K562 (cell line): ENCODE measurements around the gene NQO2. TPM values are rescaled to one million over a fixed set of nuclear protein-coding genes. Genes with fewer than 3 reads are reported as not detected.

Source experiments
- CHD1 ChIP-seq: fragments of 200-600 bp; sonication (generic); IDR thresholded peaks from one replicate; pipeline ENCODE4 v1.6.1; 2012; ENCODE audit warnings: mild to moderate bottlenecking, moderate library complexity, low read length, inconsistent platforms
- ESRRA ChIP-seq: fragments of 450-650 bp; IDR thresholded peaks from 2 replicates; pipeline ENCODE4 v1.6.1; 2014; ENCODE audit warnings: low read depth, mild to moderate bottlenecking, moderate library complexity, borderline replicate concordance
- GABPB2 ChIP-seq: fragments of 250-450 bp; sonication (Bioruptor Pico); conservative IDR thresholded peaks from 2 replicates; pipeline ENCODE4 v1.5.1; 2021; ENCODE audit warnings: mild to moderate bottlenecking
- HSF4 ChIP-seq: fragments of 250-450 bp; sonication (Bioruptor Pico); IDR thresholded peaks from 2 replicates; pipeline ENCODE4 v2.1.2; 2022; ENCODE audit warnings: mild to moderate bottlenecking, moderate library complexity, borderline replicate concordance
- JUNB ChIP-seq: fragments of 450-650 bp; formaldehyde crosslinking; conservative IDR thresholded peaks from 2 replicates; pipeline ENCODE4 v1.4.0; 2020; ENCODE audit warnings: mild to moderate bottlenecking
- OTX1 ChIP-seq: fragments of 450-650 bp; formaldehyde crosslinking; IDR thresholded peaks from 2 replicates; pipeline ENCODE4 v1.4.0; 2022; ENCODE audit warnings: mild to moderate bottlenecking
- RB1 ChIP-seq: fragments of 450-650 bp; IDR thresholded peaks from 2 replicates; pipeline ENCODE4 v1.6.1; 2017; ENCODE audit warnings: low read depth, mild to moderate bottlenecking
- SUPT5H ChIP-seq: fragments of 450-650 bp; IDR thresholded peaks from 2 replicates; pipeline ENCODE4 v1.6.1; 2016
- ZFP36 ChIP-seq: fragments of 150-350 bp; IDR thresholded peaks from 2 replicates; pipeline ENCODE4 v1.6.1; 2018; ENCODE audit warnings: low read length, low read depth; ENCODE audit not compliant: partially characterized antibody
- ZNF639 ChIP-seq, 2 experiments: fragments of 200-800 bp in 1 of 2; sonication (Bioruptor generic) in 1 of 2; sonication (generic) in 1 of 2; formaldehyde crosslinking in 1 of 2; IDR thresholded peaks in 1 of 2; conservative IDR thresholded peaks in 1 of 2; 2 replicates each; pipeline versions ENCODE4 v1.5.0 to v1.6.1; 2016 to 2020; ENCODE audit warnings: missing compliant biosample characterization in 1 of 2, missing genetic modification characterization in 1 of 2, missing genetic modification reagents in 1 of 2
- polyA plus RNA-seq, 8 experiments: library from polyadenylated mRNA; depleted of rRNA in 4 of 8; stranded (reverse) in 5 of 8; unstranded in 3 of 8; fragments of >200 nt; fragmentation: Nextera tagmentation in 2 of 8; fragmentation: Illumina TruSeq in 1 of 8; extraction: Ambion mirVana in 2 of 8; extraction: Trizol in 1 of 8; gene quantifications; 2 replicates each; pipeline versions ENCODE4 v1.2.1 to v1.2.3, GENCODE V29; 2011 to 2014; ENCODE audit warnings: inconsistent platforms in 1 of 8, missing spikeins in 1 of 8
- total RNA-seq, 7 experiments: library from RNA; depleted of rRNA in 6 of 7; stranded (reverse); fragments of >200 nt in 6 of 7; fragmentation: Illumina TruSeq in 2 of 7; extraction: Trizol in 2 of 7; gene quantifications; 2 replicates each; pipeline versions ENCODE4 v1.2.1 to v1.2.3, GENCODE V29; 2011 to 2021; ENCODE audit warnings: low replicate concordance in 1 of 7
- TF ChIP-seq, protein P1 (sequence below): IDR thresholded peaks from 3 replicates; pipeline ENCODE4 v1.6.1; 2011; ENCODE audit warnings: borderline replicate concordance, mild to moderate bottlenecking, moderate library complexity; ENCODE audit not compliant: insufficient read length; ENCODE audit errors: extremely low read depth
- TF ChIP-seq, protein P2 (sequence below): sonication (generic); formaldehyde crosslinking; IDR thresholded peaks from 2 replicates; pipeline ENCODE4 v1.5.0; 2020; ENCODE audit warnings: missing genetic modification reagents

NQO2 gene
- total and polyA plus RNA-seq, 9 of the 15 experiments (the other 6 are each of a cell fraction or from before 2014, with no cell fraction given), result 54.6 to 214 (median 116) TPM

GRCh38 chr6:3023663-3024483, 24.2 kb downstream of the NQO2 start (continued):
- TF ChIP-seq, protein P1, sequence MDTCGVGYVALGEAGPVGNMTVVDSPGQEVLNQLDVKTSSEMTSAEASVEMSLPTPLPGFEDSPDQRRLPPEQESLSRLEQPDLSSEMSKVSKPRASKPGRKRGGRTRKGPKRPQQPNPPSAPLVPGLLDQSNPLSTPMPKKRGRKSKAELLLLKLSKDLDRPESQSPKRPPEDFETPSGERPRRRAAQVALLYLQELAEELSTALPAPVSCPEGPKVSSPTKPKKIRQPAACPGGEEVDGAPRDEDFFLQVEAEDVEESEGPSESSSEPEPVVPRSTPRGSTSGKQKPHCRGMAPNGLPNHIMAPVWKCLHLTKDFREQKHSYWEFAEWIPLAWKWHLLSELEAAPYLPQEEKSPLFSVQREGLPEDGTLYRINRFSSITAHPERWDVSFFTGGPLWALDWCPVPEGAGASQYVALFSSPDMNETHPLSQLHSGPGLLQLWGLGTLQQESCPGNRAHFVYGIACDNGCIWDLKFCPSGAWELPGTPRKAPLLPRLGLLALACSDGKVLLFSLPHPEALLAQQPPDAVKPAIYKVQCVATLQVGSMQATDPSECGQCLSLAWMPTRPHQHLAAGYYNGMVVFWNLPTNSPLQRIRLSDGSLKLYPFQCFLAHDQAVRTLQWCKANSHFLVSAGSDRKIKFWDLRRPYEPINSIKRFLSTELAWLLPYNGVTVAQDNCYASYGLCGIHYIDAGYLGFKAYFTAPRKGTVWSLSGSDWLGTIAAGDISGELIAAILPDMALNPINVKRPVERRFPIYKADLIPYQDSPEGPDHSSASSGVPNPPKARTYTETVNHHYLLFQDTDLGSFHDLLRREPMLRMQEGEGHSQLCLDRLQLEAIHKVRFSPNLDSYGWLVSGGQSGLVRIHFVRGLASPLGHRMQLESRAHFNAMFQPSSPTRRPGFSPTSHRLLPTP, result no peak
- TF ChIP-seq RB1 (peak; percentile 72; the same call in 1 of the 2 replicates), ZFP36 (no peak), JUNB (no peak), CHD1 (no peak), SUPT5H (peak; percentile 96), ZNF639 (CRISPR knock-in tag; conservative IDR thresholded peaks at IDR 0.05 in 1 of 2, IDR thresholded peaks at IDR 0.05 in 1 of 2) (peak in 1 of 2 experiments; percentile 70; a peak in 2 of 4 replicates), OTX1 (CRISPR knock-in tag) (0 out of 2 replicates have a peak, but pooled peaks have one; percentile 70), HSF4 (CRISPR knock-in tag) (no peak), ESRRA (peak; percentile 70), GABPB2 (CRISPR knock-in tag) (no peak)
- TF ChIP-seq, protein P2, sequence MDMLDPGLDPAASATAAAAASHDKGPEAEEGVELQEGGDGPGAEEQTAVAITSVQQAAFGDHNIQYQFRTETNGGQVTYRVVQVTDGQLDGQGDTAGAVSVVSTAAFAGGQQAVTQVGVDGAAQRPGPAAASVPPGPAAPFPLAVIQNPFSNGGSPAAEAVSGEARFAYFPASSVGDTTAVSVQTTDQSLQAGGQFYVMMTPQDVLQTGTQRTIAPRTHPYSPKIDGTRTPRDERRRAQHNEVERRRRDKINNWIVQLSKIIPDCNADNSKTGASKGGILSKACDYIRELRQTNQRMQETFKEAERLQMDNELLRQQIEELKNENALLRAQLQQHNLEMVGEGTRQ (CRISPR knock-in tag), result no peak
